WTC11 (cell line): ENCODE data around the gene ENAM.

Experiments used
- CTCF ChIP-seq: fragments of 200-600 bp; IDR thresholded peaks from 2 replicates; pipeline ENCODE4 v1.8.0; 2022; ENCODE audit warnings: antibody characterized with exemption
- IRF2 ChIP-seq: sonication (generic); formaldehyde crosslinking; IDR thresholded peaks from 2 replicates; pipeline ENCODE4 v1.8.0; 2022; ENCODE audit warnings: low read depth, missing genetic modification reagents, borderline replicate concordance
- MAX ChIP-seq: sonication (generic); formaldehyde crosslinking; IDR thresholded peaks from 2 replicates; pipeline ENCODE4 v1.8.0; 2022; ENCODE audit warnings: mild to moderate bottlenecking, missing genetic modification reagents
- NR3C1 ChIP-seq: sonication (generic); formaldehyde crosslinking; conservative IDR thresholded peaks from 2 replicates; pipeline ENCODE4 v1.8.1; 2023; ENCODE audit warnings: low read depth, mild to moderate bottlenecking, missing genetic modification reagents
- SMAD3 ChIP-seq: sonication (generic); formaldehyde crosslinking; IDR thresholded peaks from 2 replicates; pipeline ENCODE4 v1.8.0; 2022; ENCODE audit warnings: missing genetic modification reagents, mild to moderate bottlenecking, borderline replicate concordance
- SP1 ChIP-seq: sonication (generic); formaldehyde crosslinking; conservative IDR thresholded peaks from 2 replicates; pipeline ENCODE4 v1.8.1; 2022; ENCODE audit warnings: missing genetic modification reagents
- USF1 ChIP-seq: sonication (generic); formaldehyde crosslinking; IDR thresholded peaks from 2 replicates; pipeline ENCODE4 v1.8.0; 2022; ENCODE audit warnings: mild to moderate bottlenecking, missing genetic modification reagents
- USF2 ChIP-seq: sonication (generic); formaldehyde crosslinking; IDR thresholded peaks from 2 replicates; pipeline ENCODE4 v1.8.1; 2023; ENCODE audit warnings: mild to moderate bottlenecking, missing genetic modification reagents, moderate library complexity
- ZNF281 ChIP-seq: sonication (generic); formaldehyde crosslinking; IDR thresholded peaks from 2 replicates; pipeline ENCODE4 v1.8.0; 2023; ENCODE audit warnings: mild to moderate bottlenecking, missing genetic modification reagents
- ZNF416 ChIP-seq: fragments of 250-450 bp; sonication (Bioruptor Pico); IDR thresholded peaks from 2 replicates; pipeline ENCODE4 v1.9.0; 2021; ENCODE audit warnings: mild to moderate bottlenecking, inconsistent platforms
- ZNF512 ChIP-seq: sonication (generic); formaldehyde crosslinking; IDR thresholded peaks from 2 replicates; pipeline ENCODE4 v1.8.1; 2022; ENCODE audit warnings: missing genetic modification reagents, borderline replicate concordance

- no peak for TF ChIP-seq CTCF
- TF ChIP-seq ZNF281 (CRISPR knock-in tag): no peak
- no peak for TF ChIP-seq USF2 (CRISPR knock-in tag)
- TF ChIP-seq SMAD3 (CRISPR knock-in tag): no peak
- TF ChIP-seq SP1 (CRISPR knock-in tag): no peak
- TF ChIP-seq USF1: no peak
- no peak for TF ChIP-seq MAX (CRISPR knock-in tag)
- no peak for TF ChIP-seq NR3C1 (CRISPR knock-in tag)
- no peak for TF ChIP-seq ZNF416 (CRISPR knock-in tag)
- no peak for TF ChIP-seq ZNF512 (CRISPR knock-in tag)
- TF ChIP-seq IRF2 (CRISPR knock-in tag): no peak
Measured at GRCh38 chr4:70674731-70675130, 46.2 kb downstream of the ENAM start.
